HepG2 (cell line): ENCODE data around the gene KIAA1217. TPM values are rescaled to one million over a fixed set of nuclear protein-coding genes. Genes with fewer than 3 reads are reported as not detected.

Experiments
- ATAC-seq: fragments of 200-7000 bp; cut with Tn5 transposase; 3 replicates; pipeline ENCODE4 v1.9.1; 2020; ENCODE audit warnings: mild to moderate bottlenecking, moderate library complexity
- BruUV-seq: library from RNA; stranded (reverse); fragments of 400-500 nt; replicated peaks from 2 replicates; lab custom pipeline; 2021; lab: Mats Ljungman, UMichigan
- CTCF ChIA-PET: fragments of 300-600 bp; formaldehyde crosslinking; extraction: SDS; loops from one replicate; lab custom pipeline; 2021; ENCODE audit warnings: low total read pairs, inconsistent platforms, low intra/inter-chr PET ratio; lab: Yijun Ruan, JAX
- POLR2A ChIA-PET: fragments of 350-600 bp; sonication (Branson Sonifier 250); formaldehyde crosslinking; loops from one replicate; lab custom pipeline; 2020; ENCODE audit warnings: antibody characterized with exemption, inconsistent platforms; lab: Yijun Ruan, JAX
- DNase-seq: peaks from one replicate; pipeline ENCODE4 v3.0.0-alpha.2; 2015; ENCODE audit warnings: low spot score
- FAIRE-seq: peaks from 3 replicates; lab custom pipeline; 2011; peaks lifted over from hg19 to GRCh38; lab: Jason Lieb, UNC
- H2AFZ ChIP-seq: one replicate; pipeline ENCODE4 v1.6.1; 2011; ENCODE audit warnings: low read length, inconsistent platforms
- H3K27ac ChIP-seq: fragments of 300-600 bp; 3 replicates; pipeline ENCODE4 v1.8.0; 2011; ENCODE audit warnings: mixed run types, mild to moderate bottlenecking, mixed read lengths, low read length, inconsistent platforms; ENCODE audit not compliant: insufficient read depth; ENCODE audit errors: extremely low read length
- H3K27me3 ChIP-seq, 2 experiments: fragments of 200-600 bp in 1 of 2; 2 replicates in 1 of 2; 3 replicates in 1 of 2; pipeline versions ENCODE4 v1.6.0 to v1.8.0; 2011; ENCODE audit warnings: low read length in 2 of 2, mild to moderate bottlenecking in 2 of 2, moderate library complexity in 2 of 2, inconsistent platforms in 1 of 2; ENCODE audit not compliant: insufficient read depth in 2 of 2, control insufficient read depth in 1 of 2
- H3K36me3 ChIP-seq, 2 experiments: fragments of 200-600 bp in 1 of 2; replicated peaks in 1 of 2; 2 replicates in 1 of 2; 3 replicates in 1 of 2; pipeline versions ENCODE4 v1.5.1 to v1.8.0; 2011; ENCODE audit warnings: low read length in 2 of 2, inconsistent platforms in 1 of 2; ENCODE audit not compliant: insufficient read depth in 2 of 2, control insufficient read depth in 1 of 2
- H3K4me1 ChIP-seq: 2 replicates; pipeline ENCODE4 v1.5.1; 2012; ENCODE audit warnings: low read length, inconsistent platforms; ENCODE audit not compliant: insufficient read depth
- H3K4me2 ChIP-seq: 2 replicates; pipeline ENCODE4 v1.6.0; 2011; ENCODE audit warnings: low read depth, low read length, inconsistent platforms
- H3K4me3 ChIP-seq, 3 experiments: fragments of 200-600 bp in 1 of 3; sonication (generic), shearing (Covaris generic) in 1 of 3; replicated peaks in 1 of 3; 2 replicates each; pipeline ENCODE4 v1.5.1; 2011 to 2016; ENCODE audit warnings: low read length in 3 of 3, inconsistent platforms in 2 of 3, low read depth in 2 of 3, mild to moderate bottlenecking in 2 of 3, control low read depth in 1 of 3, mixed read lengths in 1 of 3; ENCODE audit not compliant: insufficient read depth in 1 of 3
- H3K79me2 ChIP-seq: one replicate; pipeline ENCODE4 v1.6.1; 2011; ENCODE audit warnings: low read length, inconsistent platforms; ENCODE audit not compliant: insufficient read depth
- H3K9ac ChIP-seq: 2 replicates; pipeline ENCODE4 v1.6.0; 2011; ENCODE audit warnings: mild to moderate bottlenecking, low read depth, low read length, inconsistent platforms; ENCODE audit not compliant: insufficient read depth
- H3K9me3 ChIP-seq: 2 replicates; pipeline ENCODE4 v1.5.1; 2012; ENCODE audit warnings: mild to moderate bottlenecking, low read length
- H4K20me1 ChIP-seq: 2 replicates; pipeline ENCODE4 v1.6.0; 2011; ENCODE audit warnings: inconsistent platforms, mild to moderate bottlenecking, low read length, moderate library complexity; ENCODE audit not compliant: insufficient read depth
- ERF ChIP-seq: IDR thresholded peaks from 2 replicates; pipeline ENCODE4 v1.6.1; 2018; ENCODE audit warnings: missing biosample characterization, missing genetic modification reagents
- FOXP1 ChIP-seq, 2 experiments: fragments of 450-650 bp in 1 of 2; IDR thresholded peaks; 2 replicates each; pipeline ENCODE4 v1.6.1; 2017 to 2018; ENCODE audit warnings: antibody characterized with exemption in 1 of 2
- MYPOP ChIP-seq: sonication (generic); formaldehyde crosslinking; IDR thresholded peaks from 2 replicates; pipeline ENCODE4 v1.8.1; 2023; ENCODE audit warnings: mild to moderate bottlenecking, moderate library complexity, missing genetic modification reagents
- SP140L ChIP-seq: sonication (generic); formaldehyde crosslinking; IDR thresholded peaks from 2 replicates; pipeline ENCODE4 v1.4.0; 2020; ENCODE audit warnings: missing genetic modification reagents, borderline replicate concordance
- WIZ ChIP-seq: sonication (generic); formaldehyde crosslinking; IDR thresholded peaks from 2 replicates; pipeline ENCODE4 v1.5.1; 2020; ENCODE audit warnings: mild to moderate bottlenecking, missing genetic modification reagents
- ZNF879 ChIP-seq: sonication (generic); formaldehyde crosslinking; IDR thresholded peaks from 2 replicates; pipeline ENCODE4 v1.8.1; 2023; ENCODE audit warnings: missing genetic modification reagents
- ZUFSP ChIP-seq: sonication (generic); formaldehyde crosslinking; IDR thresholded peaks from 2 replicates; pipeline ENCODE4 v1.9.0; 2021; ENCODE audit warnings: missing genetic modification reagents, mild to moderate bottlenecking, borderline replicate concordance
- WGBS: methylation state at CpG from one replicate; pipeline ENCODE4 v1.1.6; 2017; ENCODE audit warnings: low lambda C conversion rate; 5-methylcytosine and 5-hydroxymethylcytosine counted together
- in situ Hi-C: cut with HindIII; loops from 2 replicates; pipeline ENCODE4 v1.10.0; 2017; ENCODE audit warnings: low pct_unique_long_range_greater_than_20kb; ENCODE audit not compliant: extremely low pct_ligation_motif_present
- intact Hi-C: fragments of 100-400 bp; cut with micrococcal nuclease; formaldehyde crosslinking; loops from one replicate; pipeline ENCODE4 v1.10.0; 2022; ENCODE audit not compliant: unreplicated experiment
- polyA plus RNA-seq, 8 experiments: library from polyadenylated mRNA; depleted of rRNA in 3 of 8; stranded (reverse) in 7 of 8; unstranded in 1 of 8; fragments of >200 nt; fragmentation: Illumina TruSeq in 4 of 8; extraction: Trizol in 4 of 8; gene quantifications; 2 replicates each; pipeline versions ENCODE4 v1.2.1 to v1.2.3, GENCODE V29; 2011 to 2016; ENCODE audit warnings: low read depth in 4 of 8, missing spikeins in 1 of 8, mixed read lengths in 1 of 8; ENCODE audit not compliant: insufficient read depth in 1 of 8
- total RNA-seq, 5 experiments: library from RNA; depleted of rRNA; stranded (reverse); fragments of >200 nt; fragmentation: Illumina TruSeq; extraction: Trizol; gene quantifications; 2 replicates each; pipeline ENCODE4 v1.2.3, GENCODE V29; 2016; ENCODE audit warnings: low read depth in 1 of 5

The KIAA1217 gene
- total and polyA plus RNA-seq, 2 of the 13 experiments (the other 11 are each of a cell fraction or from before 2014, with no cell fraction given), result 4.6 to 10.9 TPM

- peaks cover 29% of the 10 kb centered on the region for H3K4me1 ChIP-seq
- DNase-seq (no peak), ATAC-seq (no peak), FAIRE-seq (no peak)
- no peaks in the 10 kb centered on the region for H3K27me3 ChIP-seq
- no peaks in the 10 kb centered on the region for H3K9me3 ChIP-seq
- POLR2A ChIA-PET, result no interaction called here
- 96% methylated on average over 10 of the region's 10 CpGs for WGBS
- H3K4me2 ChIP-seq, result no peak overlapping the region
- H2AFZ ChIP-seq, result no peak overlapping the region
- TF ChIP-seq ZUFSP (CRISPR knock-in tag), result no peak
- no peak for TF ChIP-seq ZNF879 (CRISPR knock-in tag)
- no peak for TF ChIP-seq ERF (CRISPR knock-in tag)
- no peak for TF ChIP-seq FOXP1 (IDR thresholded peaks at IDR 0.05)
- no peak for TF ChIP-seq FOXP1 (CRISPR knock-in tag; IDR thresholded peaks at IDR 0.05)
- no peak for TF ChIP-seq SP140L
- TF ChIP-seq WIZ (CRISPR knock-in tag), result no peak
- TF ChIP-seq MYPOP (CRISPR knock-in tag), result no peak
- no peak overlapping the region for H3K9ac ChIP-seq
- no TSS peak for BruUV-seq
- H3K79me2 ChIP-seq, result no peaks in the 10 kb centered on the region
- in situ Hi-C loops (loop anchor here (10.0 kb wide), 1 partner anchor 346 kb away; the partner anchor contains the start of gene KIAA1217), intact Hi-C loops (loop anchor here (10.0 kb wide), 1 partner anchor 86 kb away; no protein-coding TSS in a partner anchor)
- CTCF ChIA-PET, result no interaction called here
- H4K20me1 ChIP-seq, result no peaks in the 10 kb centered on the region
- H3K36me3 ChIP-seq, result peaks cover under 1 to 6% of the 10 kb centered on the region in 2 experiments; a peak in 3 of 5 replicates
- no peak overlapping the region for H3K4me3 ChIP-seq
- no peak overlapping the region for H3K27ac ChIP-seq
Measured at GRCh38 chr10:24550680-24551079, 341.7 kb downstream of the KIAA1217 start.
